ENCODE data around the gene KDM7A. TPM values are rescaled to one million over a fixed set of nuclear protein-coding genes. Genes with fewer than 3 reads are reported as not detected.

The KDM7A gene
- total RNA-seq, 2 experiments from 2014 or later, result 3.3 TPM

GRCh38 chr7:140143997-140144396 is 32.8 kb downstream of the KDM7A start:
- Histone ChIP-seq H3K79me2 (ENCODE audit: insufficient read depth, low read depth, low read length) (no peaks in the 10 kb centered on the region), H3K36me3 (ENCODE audit: insufficient read depth, low read length) (no peaks in the 10 kb centered on the region), H3K4me2 (ENCODE audit: low read length) (no peak overlapping the region), H2AFZ (ENCODE audit: low read length) (no peak overlapping the region), H3K9me2 (ENCODE audit: insufficient read depth, low read length) (no peaks in the 10 kb centered on the region), H4K20me1 (ENCODE audit: insufficient read depth, low read length) (0 out of 2 replicates have a peak, but pooled peaks cover 5% of the 10 kb centered on the region), H3K4me3 (ENCODE audit: low read depth, low read length, poor library complexity, severe bottlenecking) (no peak overlapping the region), H3K4me1 (ENCODE audit: insufficient read depth, low read length, poor library complexity, severe bottlenecking) (no peaks in the 10 kb centered on the region), H3K9me3 (ENCODE audit: low read length) (no peaks in the 10 kb centered on the region), H3K27ac (ENCODE audit: low read depth, low read length, poor library complexity, severe bottlenecking) (no peak overlapping the region)
- BruUV-seq (replicated peaks), result no TSS peak
- CTCF ChIA-PET (ENCODE audit: unreplicated experiment), result no interaction called here
- TF ChIP-seq CTCF (conservative IDR thresholded peaks at IDR 0.05; ENCODE audit: low read length), result no peak
- no peak for TF ChIP-seq EZH2phosphoT487 (IDR thresholded peaks at IDR 0.05; ENCODE audit: borderline replicate concordance, low read depth, low read length)
- no peak for DNase-seq (ENCODE audit: low spot score)
- intact Hi-C loops (cut with micrococcal nuclease; ENCODE audit: unreplicated experiment), result no loop called here
- POLR2A ChIA-PET, result interaction anchor here (1.0 kb wide), 1 partner anchor 12 kb away, joined by 3 read pairs; no protein-coding TSS in a partner anchor

DNA sequence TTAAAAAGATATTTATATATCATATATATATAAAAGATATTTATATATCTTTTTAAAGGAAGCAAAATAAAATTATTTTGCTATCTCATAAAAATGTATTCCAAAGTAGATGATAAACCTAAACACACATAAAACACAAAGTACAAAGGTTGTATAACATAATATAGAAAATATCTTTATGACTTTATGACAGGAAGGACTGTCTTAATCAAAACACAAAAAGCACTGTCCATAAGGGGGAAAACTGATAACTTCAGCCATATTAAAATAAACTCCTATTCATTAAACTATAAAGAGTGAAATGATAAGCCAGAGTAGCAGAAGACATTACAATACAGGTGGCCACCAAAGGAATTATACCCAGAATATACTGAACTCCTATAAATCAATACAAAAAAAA is 34.8 kb downstream of the KDM7A start:
- no TSS peak for BruUV-seq (replicated peaks)
- no peak overlapping the region for H3K27ac ChIP-seq (ENCODE audit: low read depth, low read length, poor library complexity, severe bottlenecking)
- no peaks in the 10 kb centered on the region for H3K79me2 ChIP-seq (ENCODE audit: insufficient read depth, low read depth, low read length)
- no peak overlapping the region for H2AFZ ChIP-seq (ENCODE audit: low read length)
- no peaks in the 10 kb centered on the region for H3K9me2 ChIP-seq (ENCODE audit: insufficient read depth, low read length)
- no peaks in the 10 kb centered on the region for H3K36me3 ChIP-seq (ENCODE audit: insufficient read depth, low read length)
- intact Hi-C loops (cut with micrococcal nuclease; ENCODE audit: unreplicated experiment), result no loop called here
- TF ChIP-seq EZH2phosphoT487 (IDR thresholded peaks at IDR 0.05; ENCODE audit: borderline replicate concordance, low read depth, low read length), result no peak
- TF ChIP-seq CTCF (conservative IDR thresholded peaks at IDR 0.05; ENCODE audit: low read length), result no peak
- H3K4me1 ChIP-seq (ENCODE audit: insufficient read depth, low read length, poor library complexity, severe bottlenecking), result no peaks in the 10 kb centered on the region
- 0 out of 2 replicates have a peak, but pooled peaks cover 5% of the 10 kb centered on the region for H4K20me1 ChIP-seq (ENCODE audit: insufficient read depth, low read length)
- H3K4me2 ChIP-seq (ENCODE audit: low read length), result no peak overlapping the region
- no peak for DNase-seq (ENCODE audit: low spot score)
- ChIA-PET CTCF (ENCODE audit: unreplicated experiment) (no interaction called here), POLR2A (no interaction called here)
- H3K9me3 ChIP-seq (ENCODE audit: low read length), result no peaks in the 10 kb centered on the region
- no peak overlapping the region for H3K4me3 ChIP-seq (ENCODE audit: low read depth, low read length, poor library complexity, severe bottlenecking)

GRCh38 chr7:140141256-140141655 is 35.5 kb downstream of the KDM7A start:
- TF ChIP-seq EZH2phosphoT487 (IDR thresholded peaks at IDR 0.05; ENCODE audit: borderline replicate concordance, low read depth, low read length) (no peak), CTCF (conservative IDR thresholded peaks at IDR 0.05; ENCODE audit: low read length) (no peak)
- Histone ChIP-seq H3K9me2 (ENCODE audit: insufficient read depth, low read length) (no peaks in the 10 kb centered on the region), H2AFZ (ENCODE audit: low read length) (no peak overlapping the region), H3K79me2 (ENCODE audit: insufficient read depth, low read depth, low read length) (no peaks in the 10 kb centered on the region), H3K9me3 (ENCODE audit: low read length) (no peaks in the 10 kb centered on the region), H3K4me1 (ENCODE audit: insufficient read depth, low read length, poor library complexity, severe bottlenecking) (no peaks in the 10 kb centered on the region), H3K4me2 (ENCODE audit: low read length) (no peak overlapping the region), H3K4me3 (ENCODE audit: low read depth, low read length, poor library complexity, severe bottlenecking) (no peak overlapping the region), H4K20me1 (ENCODE audit: insufficient read depth, low read length) (0 out of 2 replicates have a peak, but pooled peaks cover 5% of the 10 kb centered on the region), H3K27ac (ENCODE audit: low read depth, low read length, poor library complexity, severe bottlenecking) (no peak overlapping the region), H3K36me3 (ENCODE audit: insufficient read depth, low read length) (no peaks in the 10 kb centered on the region)
- intact Hi-C loops (cut with micrococcal nuclease; ENCODE audit: unreplicated experiment), result no loop called here
- BruUV-seq (replicated peaks), result no TSS peak
- ChIA-PET CTCF (ENCODE audit: unreplicated experiment) (no interaction called here), POLR2A (interaction anchor here (0.7 kb wide), 2 partner anchors 346 to 1130 kb away, joined by 3 read pairs; no protein-coding TSS in a partner anchor)
- no peak for DNase-seq (ENCODE audit: low spot score)

Data from OCI-LY7 (cell line).